Prostate gland (tissue), 2 donors: Measurements from ENCODE around the gene RABGAP1L.

Source experiments
- CTCF ChIP-seq, 4 experiments: fragments of 200-600 bp in 2 of 4; fragments of 450-650 bp in 2 of 4; sonication (generic) in 2 of 4; IDR thresholded peaks; 1 replicate in 3 of 4; 2 replicates in 1 of 4; pipeline ENCODE4 v1.5.1; 2016 to 2019; ENCODE audit warnings: antibody characterized with exemption in 4 of 4, mild to moderate bottlenecking in 2 of 4, moderate library complexity in 2 of 4
- POLR2A ChIP-seq: fragments of 450-650 bp; IDR thresholded peaks from one replicate; pipeline ENCODE4 v1.6.1; 2016; ENCODE audit warnings: antibody characterized with exemption, mild to moderate bottlenecking

GRCh38 chr1:174652569-174653280 is 493.4 kb downstream of the RABGAP1L start:
- TF ChIP-seq CTCF (IDR thresholded peaks at IDR 0.05) = no peak
- TF ChIP-seq POLR2A = no peak
